Measurements from ENCODE around the gene AKAP9.
A peak's percentile ranks its signal among the peaks of the same experiment; 100 is the strongest.

Gene AKAP9

GRCh38 chr7:92131093-92131492 lies 190.4 kb downstream of the AKAP9 start:
- H3K27ac ChIP-seq (replicated peaks) = no peak overlapping the region
- no peak for TF ChIP-seq REST (IDR thresholded peaks at IDR 0.05; ENCODE audit: insufficient replicate concordance, low read depth)
- no peak for TF ChIP-seq CTCF (IDR thresholded peaks at IDR 0.05; ENCODE audit: insufficient read depth, low read length)
- no peak for TF ChIP-seq GABPA (IDR thresholded peaks at IDR 0.05; ENCODE audit: low read depth)
- TF ChIP-seq SPI1 (IDR thresholded peaks at IDR 0.05; ENCODE audit: borderline replicate concordance, low read depth) = no peak
- TF ChIP-seq POLR2AphosphoS5 (IDR thresholded peaks at IDR 0.05; ENCODE audit: low read depth) = no peak
- no peaks in the 10 kb centered on the region for H3K27me3 ChIP-seq (ENCODE audit: insufficient read depth, poor library complexity, severe bottlenecking)
- H3K4me3 ChIP-seq (replicated peaks; ENCODE audit: insufficient read depth, low read length) = no peak overlapping the region
- DNase-seq (ENCODE audit: low read depth in 1 of 2, low spot score in 1 of 2) = no peak

GRCh38 chr7:92131764-92132330 lies 191.2 kb downstream of the AKAP9 start:
- TF ChIP-seq POLR2AphosphoS5 (IDR thresholded peaks at IDR 0.05; ENCODE audit: low read depth) (no peak), GABPA (IDR thresholded peaks at IDR 0.05; ENCODE audit: low read depth) (no peak), CTCF (IDR thresholded peaks at IDR 0.05; ENCODE audit: insufficient read depth, low read length) (no peak), SPI1 (IDR thresholded peaks at IDR 0.05; ENCODE audit: borderline replicate concordance, low read depth) (no peak), REST (IDR thresholded peaks at IDR 0.05; ENCODE audit: insufficient replicate concordance, low read depth) (no peak)
- DNase-seq (ENCODE audit: low read depth in 1 of 2, low spot score in 1 of 2) = no peak
- no peak overlapping the region for H3K4me3 ChIP-seq (replicated peaks; ENCODE audit: insufficient read depth, low read length)
- H3K27me3 ChIP-seq (ENCODE audit: insufficient read depth, poor library complexity, severe bottlenecking) = no peaks in the 10 kb centered on the region
- H3K27ac ChIP-seq (replicated peaks) = no peak overlapping the region

- peak overlapping the region; percentile 93 for H3K4me3 ChIP-seq (replicated peaks; ENCODE audit: insufficient read depth, low read length)
- no peaks in the 10 kb centered on the region for H3K27me3 ChIP-seq (ENCODE audit: insufficient read depth, poor library complexity, severe bottlenecking)
- DNase-seq (ENCODE audit: low read depth in 1 of 2, low spot score in 1 of 2) = peak in 1 of 2 experiments; percentile 13
- H3K27ac ChIP-seq (replicated peaks) = peak overlapping the region; percentile 92
- TF ChIP-seq SPI1 (IDR thresholded peaks at IDR 0.05; ENCODE audit: borderline replicate concordance, low read depth) = no peak
Measured at GRCh38 chr7:92133133-92133736, 192.6 kb downstream of the AKAP9 start.

DNA sequence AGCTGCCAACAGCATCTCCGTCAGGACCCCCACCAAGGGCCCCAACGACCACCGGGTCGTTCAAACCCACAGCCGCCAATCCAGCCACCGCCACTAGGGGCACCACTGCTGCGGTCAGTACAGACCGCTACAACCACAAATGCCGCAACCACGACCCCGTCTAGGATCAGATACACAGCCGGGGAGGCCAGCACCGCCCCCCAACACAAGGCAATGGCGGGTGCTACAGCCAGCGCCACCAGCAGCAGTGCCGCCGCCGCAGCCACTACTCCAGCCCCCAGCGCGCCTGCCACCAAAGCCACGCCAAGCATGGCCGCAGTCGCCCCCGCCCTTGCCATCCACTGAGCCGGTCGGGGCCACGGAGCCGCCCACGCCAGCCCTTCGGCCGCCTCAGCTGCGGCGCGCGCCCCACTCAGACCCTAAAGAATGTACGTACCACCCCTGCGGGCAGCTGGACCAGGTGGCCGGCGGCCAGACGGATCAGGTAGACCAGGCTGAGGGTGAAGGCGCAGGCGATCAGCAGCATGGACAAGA lies 193.1 kb downstream of the AKAP9 start:
- H3K27ac ChIP-seq (replicated peaks) = peak overlapping the region; percentile 92
- DNase-seq (ENCODE audit: low read depth in 1 of 2, low spot score in 1 of 2) = peak; percentile 40 to 65
- peak overlapping the region; percentile 93 for H3K4me3 ChIP-seq (replicated peaks; ENCODE audit: insufficient read depth, low read length)
- H3K27me3 ChIP-seq (ENCODE audit: insufficient read depth, poor library complexity, severe bottlenecking) = no peaks in the 10 kb centered on the region
- TF ChIP-seq POLR2AphosphoS5 (IDR thresholded peaks at IDR 0.05; ENCODE audit: low read depth) (peak; percentile 59; the same call in 1 of the 2 replicates), CTCF (IDR thresholded peaks at IDR 0.05; ENCODE audit: insufficient read depth, low read length) (peak; percentile 69), REST (IDR thresholded peaks at IDR 0.05; ENCODE audit: insufficient replicate concordance, low read depth) (no peak)

All from HL-60 (cell line).